ENCODE results near the gene PSD4. TPM values are rescaled to one million over a fixed set of nuclear protein-coding genes. Genes with fewer than 3 reads are reported as not detected.

Gene PSD4
- total RNA-seq, 1 experiment from 2014 or later = 12.6 TPM

GRCh38 chr2:113209011-113209645, 35.4 kb downstream of the PSD4 start:
- no peaks in the 10 kb centered on the region for H3K79me2 ChIP-seq (ENCODE audit: insufficient read depth, low read length)
- peaks cover 20 to 28% of the 10 kb centered on the region in 2 experiments for H3K4me1 ChIP-seq (ENCODE audit: control insufficient read depth in 1 of 2, insufficient read depth in 2 of 2, low read length in 2 of 2)
- no peak overlapping the region for H2AFZ ChIP-seq (ENCODE audit: low read depth, low read length, poor library complexity, severe bottlenecking)
- DNase-seq (ENCODE audit: low read depth, low spot score) (no peak), ATAC-seq (no peak)
- no peaks in the 10 kb centered on the region for H3K9me3 ChIP-seq (ENCODE audit: control insufficient read depth in 1 of 2, insufficient read depth in 1 of 2, low read depth in 1 of 2, low read length in 2 of 2)
- no peaks in the 10 kb centered on the region for H3K27me3 ChIP-seq (ENCODE audit: insufficient read depth, low read length)
- H4K20me1 ChIP-seq (ENCODE audit: insufficient read depth) = no peaks in the 10 kb centered on the region
- H3K27ac ChIP-seq (ENCODE audit: low read depth, low read length) = no peak overlapping the region
- no peak overlapping the region for H3K4me3 ChIP-seq (replicated peaks in 1 of 2; ENCODE audit: low read depth in 1 of 2, low read length in 2 of 2)
- POLR2A ChIA-PET = no interaction called here
- CTCF ChIA-PET = no interaction called here
- intact Hi-C loops (cut with micrococcal nuclease) = no loop called here
- H3K9ac ChIP-seq (ENCODE audit: low read length) = no peak overlapping the region
- H3K9me2 ChIP-seq (ENCODE audit: insufficient read depth) = no peaks in the 10 kb centered on the region
- RAD21 ChIA-PET (ENCODE audit: low non-redundant PET in 1 of 2, low total read pairs in 2 of 2, uncharacterized antibody in 2 of 2, unreplicated experiment in 2 of 2) = no interaction called here
- H3K36me3 ChIP-seq (ENCODE audit: control insufficient read depth in 1 of 2, insufficient read depth in 2 of 2, low read length in 2 of 2) = no peaks in the 10 kb centered on the region
- BruUV-seq (replicated peaks) = no TSS peak
- TF ChIP-seq JUND (IDR thresholded peaks at IDR 0.05) (no peak), ZFX (IDR thresholded peaks at IDR 0.05) (no peak), YY1 (IDR thresholded peaks at IDR 0.05; ENCODE audit: extremely low read depth, insufficient replicate concordance, low read depth, low read length) (no peak), POLR2AphosphoS5 (IDR thresholded peaks at IDR 0.05; ENCODE audit: low read depth, low read length) (no peak), SRF (IDR thresholded peaks at IDR 0.05; ENCODE audit: low read depth) (no peak), RAD21 (IDR thresholded peaks at IDR 0.05; ENCODE audit: low read depth) (no peak), REST (IDR thresholded peaks at IDR 0.05; ENCODE audit: low read depth) (no peak), TCF7L2 (IDR thresholded peaks at IDR 0.05; ENCODE audit: borderline replicate concordance, extremely low read depth, insufficient read depth, insufficient read length) (no peak), FOSL1 (IDR thresholded peaks at IDR 0.05; ENCODE audit: low read depth) (no peak)
- H3K4me2 ChIP-seq (ENCODE audit: low read length) = no peak overlapping the region

All from HCT116 (cell line).